ENCODE measurements around the gene C3orf38. TPM values are rescaled to one million over a fixed set of nuclear protein-coding genes. Genes with fewer than 3 reads are reported as not detected.

C3orf38 gene
- total RNA-seq, 2 donors from 2014 or later, result 35.9 to 37.9 TPM

DNA sequence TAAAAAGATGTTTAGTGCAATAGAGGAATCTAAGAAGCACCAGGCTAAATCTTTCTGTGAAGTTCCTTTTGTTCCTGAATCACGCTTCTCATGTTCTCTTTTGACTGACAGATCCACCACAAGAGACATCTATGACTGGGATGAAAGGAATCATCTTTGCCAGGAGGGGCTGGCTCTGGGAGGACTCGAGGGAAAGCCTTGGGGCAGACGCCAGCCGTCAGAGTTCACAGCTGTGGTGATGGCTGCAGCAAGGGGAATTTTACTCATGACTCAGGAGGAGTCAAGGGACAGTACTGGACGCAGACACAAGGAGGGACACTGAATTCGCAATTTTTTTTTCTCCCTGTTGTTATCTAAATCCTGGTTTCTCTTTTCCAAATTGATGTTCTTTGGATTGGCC is 38.7 kb downstream of the C3orf38 start:
- H3K4me1 Mint-ChIP-seq, result peaks cover 3% of the 10 kb centered on the region
- no peak for DNase-seq
- TF ChIP-seq, protein P1, sequence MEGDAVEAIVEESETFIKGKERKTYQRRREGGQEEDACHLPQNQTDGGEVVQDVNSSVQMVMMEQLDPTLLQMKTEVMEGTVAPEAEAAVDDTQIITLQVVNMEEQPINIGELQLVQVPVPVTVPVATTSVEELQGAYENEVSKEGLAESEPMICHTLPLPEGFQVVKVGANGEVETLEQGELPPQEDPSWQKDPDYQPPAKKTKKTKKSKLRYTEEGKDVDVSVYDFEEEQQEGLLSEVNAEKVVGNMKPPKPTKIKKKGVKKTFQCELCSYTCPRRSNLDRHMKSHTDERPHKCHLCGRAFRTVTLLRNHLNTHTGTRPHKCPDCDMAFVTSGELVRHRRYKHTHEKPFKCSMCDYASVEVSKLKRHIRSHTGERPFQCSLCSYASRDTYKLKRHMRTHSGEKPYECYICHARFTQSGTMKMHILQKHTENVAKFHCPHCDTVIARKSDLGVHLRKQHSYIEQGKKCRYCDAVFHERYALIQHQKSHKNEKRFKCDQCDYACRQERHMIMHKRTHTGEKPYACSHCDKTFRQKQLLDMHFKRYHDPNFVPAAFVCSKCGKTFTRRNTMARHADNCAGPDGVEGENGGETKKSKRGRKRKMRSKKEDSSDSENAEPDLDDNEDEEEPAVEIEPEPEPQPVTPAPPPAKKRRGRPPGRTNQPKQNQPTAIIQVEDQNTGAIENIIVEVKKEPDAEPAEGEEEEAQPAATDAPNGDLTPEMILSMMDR (conservative IDR thresholded peaks at IDR 0.05), result no peak
- Histone ChIP-seq H3K27me3 (ENCODE audit: control insufficient read depth, insufficient read depth, low read length, poor library complexity, severe bottlenecking) (no peaks in the 10 kb centered on the region), H3K9ac (ENCODE audit: extremely low read depth, low read length, poor library complexity, severe bottlenecking) (no peak overlapping the region), H3K36me3 (ENCODE audit: control insufficient read depth, insufficient read depth, low read length) (no peaks in the 10 kb centered on the region), H3K9me3 (ENCODE audit: control insufficient read depth, low read length) (no peaks in the 10 kb centered on the region), H3K4me1 (ENCODE audit: control insufficient read depth, insufficient read depth, low read length) (no peaks in the 10 kb centered on the region), H3K27ac (ENCODE audit: low read depth, low read length) (no peak overlapping the region), H3K4me3 (ENCODE audit: low read length) (no peak overlapping the region)
- peaks cover 33% of the 10 kb centered on the region for H3K9me3 Mint-ChIP-seq
- no peaks in the 10 kb centered on the region for H3K27me3 Mint-ChIP-seq (ENCODE audit: insufficient read depth)
- WGBS, 2 experiments (ENCODE audit: insufficient coverage in 1 of 2, insufficient read length in 1 of 2), result 82 to 97% methylated on average over 6 of the region's 6 CpGs
- peaks cover 1% of the 10 kb centered on the region for H3K36me3 Mint-ChIP-seq (ENCODE audit: low read depth)
- H3K27ac Mint-ChIP-seq, result no peak overlapping the region
- H3K4me3 Mint-ChIP-seq, result no peak overlapping the region

DNA sequence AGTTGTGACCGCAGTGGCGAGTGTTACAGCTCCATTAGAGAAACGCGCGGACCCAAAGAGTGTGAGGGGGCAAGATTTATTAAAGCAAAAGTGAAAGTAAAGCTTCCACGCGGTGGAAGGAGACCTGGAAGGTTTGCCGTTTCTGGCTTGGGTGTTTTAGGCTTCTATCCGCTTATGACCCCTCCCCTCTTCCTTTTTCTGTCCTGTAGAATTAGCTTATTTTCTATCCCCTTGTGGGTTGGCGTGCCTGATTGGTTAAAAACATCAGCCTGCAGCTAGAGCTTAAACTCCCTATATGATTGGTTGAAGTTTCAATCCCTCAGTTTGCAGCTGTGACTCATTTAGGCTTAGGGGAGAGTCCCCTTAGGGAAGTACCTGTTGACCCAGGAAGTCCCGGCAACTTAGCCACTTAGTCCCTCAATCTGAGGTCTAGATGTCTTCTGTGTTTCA is 39.6 kb downstream of the C3orf38 start:
- no peaks in the 10 kb centered on the region for H3K4me1 ChIP-seq (ENCODE audit: control insufficient read depth, insufficient read depth, low read length)
- Mint-ChIP-seq H3K27me3 (ENCODE audit: insufficient read depth) (no peaks in the 10 kb centered on the region), H3K9me3 (peaks cover 28% of the 10 kb centered on the region), H3K27ac (no peak overlapping the region), H3K36me3 (ENCODE audit: low read depth) (no peaks in the 10 kb centered on the region), H3K4me1 (peaks cover 3% of the 10 kb centered on the region), H3K4me3 (no peak overlapping the region)
- no peaks in the 10 kb centered on the region for H3K27me3 ChIP-seq (ENCODE audit: control insufficient read depth, insufficient read depth, low read length, poor library complexity, severe bottlenecking)
- DNase-seq, result no peak
- H3K36me3 ChIP-seq (ENCODE audit: control insufficient read depth, insufficient read depth, low read length), result no peaks in the 10 kb centered on the region
- 90 to 94% methylated on average over 5 to 11 of the region's 11 CpGs for WGBS, 2 experiments (ENCODE audit: insufficient coverage in 1 of 2, insufficient read length in 1 of 2)
- H3K9ac ChIP-seq (ENCODE audit: extremely low read depth, low read length, poor library complexity, severe bottlenecking), result no peak overlapping the region
- TF ChIP-seq, protein P1 (conservative IDR thresholded peaks at IDR 0.05), result no peak
- no peak overlapping the region for H3K27ac ChIP-seq (ENCODE audit: low read depth, low read length)
- no peak overlapping the region for H3K4me3 ChIP-seq (ENCODE audit: low read length)
- no peaks in the 10 kb centered on the region for H3K9me3 ChIP-seq (ENCODE audit: control insufficient read depth, low read length)

DNA sequence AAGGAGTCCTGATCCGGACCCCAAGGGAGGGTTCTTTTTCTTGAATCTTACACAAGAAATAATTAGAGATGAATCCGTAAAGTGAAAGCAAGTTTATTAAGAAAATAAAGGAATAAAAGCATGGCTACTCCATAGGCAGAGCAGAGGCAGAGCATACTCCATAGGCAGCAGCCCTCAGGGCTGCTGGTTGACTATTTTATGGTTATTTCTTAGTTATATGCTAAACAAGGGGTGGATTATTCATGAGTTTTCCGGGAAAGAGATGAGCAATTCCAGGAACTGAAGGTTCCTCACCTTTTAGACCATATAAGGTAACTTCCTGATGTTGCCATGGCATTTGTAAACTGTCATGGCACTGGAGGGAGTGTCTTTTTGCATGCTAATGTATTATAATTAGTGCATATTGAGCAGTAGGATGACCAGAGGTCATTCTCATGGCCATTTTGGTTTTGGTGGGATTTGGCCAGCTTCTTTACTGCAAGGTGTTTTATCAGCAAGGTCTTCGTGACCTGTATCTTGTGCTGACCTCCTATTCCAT is 42.2 kb downstream of the C3orf38 start:
- no peaks in the 10 kb centered on the region for H3K27me3 Mint-ChIP-seq (ENCODE audit: insufficient read depth)
- no peaks in the 10 kb centered on the region for H3K36me3 Mint-ChIP-seq (ENCODE audit: low read depth)
- Histone ChIP-seq H3K4me3 (ENCODE audit: low read length) (no peak overlapping the region), H3K27ac (ENCODE audit: low read depth, low read length) (no peak overlapping the region), H3K9ac (ENCODE audit: extremely low read depth, low read length, poor library complexity, severe bottlenecking) (no peak overlapping the region), H3K4me1 (ENCODE audit: control insufficient read depth, insufficient read depth, low read length) (no peaks in the 10 kb centered on the region), H3K9me3 (ENCODE audit: control insufficient read depth, low read length) (no peaks in the 10 kb centered on the region), H3K27me3 (ENCODE audit: control insufficient read depth, insufficient read depth, low read length, poor library complexity, severe bottlenecking) (no peaks in the 10 kb centered on the region), H3K36me3 (ENCODE audit: control insufficient read depth, insufficient read depth, low read length) (no peaks in the 10 kb centered on the region)
- H3K27ac Mint-ChIP-seq, result no peak overlapping the region
- WGBS, 2 experiments (ENCODE audit: insufficient coverage in 1 of 2, insufficient read length in 1 of 2), result 67 to 71% methylated on average over 3 to 4 of the region's 4 CpGs
- DNase-seq, result no peak
- H3K4me1 Mint-ChIP-seq, result peaks cover 3% of the 10 kb centered on the region
- no peak overlapping the region for H3K4me3 Mint-ChIP-seq
- peaks cover 8% of the 10 kb centered on the region for H3K9me3 Mint-ChIP-seq
- TF ChIP-seq, protein P1 (conservative IDR thresholded peaks at IDR 0.05), result no peak
